ENCODE data around the gene MRPL55. TPM values are rescaled to one million over a fixed set of nuclear protein-coding genes. Genes with fewer than 3 reads are reported as not detected.
A peak's percentile ranks its signal among the peaks of the same experiment; 100 is the strongest.

Gene MRPL55
- total RNA-seq, 3 donors from 2014 or later (not counting 1 experiment from before 2014, with no cell fraction given): 50.0 to 70.6 (median 64.1) TPM

- H3K4me3 Mint-ChIP-seq: no peak overlapping the region
- TF ChIP-seq CTCF (IDR thresholded peaks at IDR 0.05): no peak
- no peaks in the 10 kb centered on the region for H3K36me3 ChIP-seq (ENCODE audit: control insufficient read depth, insufficient read depth, low read length)
- H3K9me3 ChIP-seq (ENCODE audit: control insufficient read depth, insufficient read depth, low read length): no peaks in the 10 kb centered on the region
- no peaks in the 10 kb centered on the region for H3K36me3 Mint-ChIP-seq
- H3K4me1 ChIP-seq (ENCODE audit: control insufficient read depth, insufficient read depth, low read length): no peaks in the 10 kb centered on the region
- H3K27me3 ChIP-seq (ENCODE audit: control insufficient read depth, insufficient read depth, low read length): no peaks in the 10 kb centered on the region
- intact Hi-C loops (cut with micrococcal nuclease): no loop called here
- DNase-seq (no peak), ATAC-seq (no peak)
- no peak overlapping the region for H3K27ac ChIP-seq (ENCODE audit: low read length)
- peaks cover 5 to 31% of the 10 kb centered on the region in 2 donors for H3K27me3 Mint-ChIP-seq (ENCODE audit: low read depth in 2 of 2)
- peaks cover 0 to 6% of the 10 kb centered on the region in 2 donors for H3K4me1 Mint-ChIP-seq
- no peak overlapping the region for H3K4me3 ChIP-seq (ENCODE audit: low read length)
- H3K9me3 Mint-ChIP-seq: no peaks in the 10 kb centered on the region
- H3K27ac Mint-ChIP-seq: no peak overlapping the region
- WGBS (ENCODE audit: insufficient coverage): no CpG with 5 or more reads among the region's 1 CpG
Measured at GRCh38 chr1:228122921-228123441, 13.9 kb upstream of the MRPL55 start.

GRCh38 chr1:228120857-228121489 is 11.9 kb upstream of the MRPL55 start:
- H3K4me3 Mint-ChIP-seq: no peak overlapping the region

DNA sequence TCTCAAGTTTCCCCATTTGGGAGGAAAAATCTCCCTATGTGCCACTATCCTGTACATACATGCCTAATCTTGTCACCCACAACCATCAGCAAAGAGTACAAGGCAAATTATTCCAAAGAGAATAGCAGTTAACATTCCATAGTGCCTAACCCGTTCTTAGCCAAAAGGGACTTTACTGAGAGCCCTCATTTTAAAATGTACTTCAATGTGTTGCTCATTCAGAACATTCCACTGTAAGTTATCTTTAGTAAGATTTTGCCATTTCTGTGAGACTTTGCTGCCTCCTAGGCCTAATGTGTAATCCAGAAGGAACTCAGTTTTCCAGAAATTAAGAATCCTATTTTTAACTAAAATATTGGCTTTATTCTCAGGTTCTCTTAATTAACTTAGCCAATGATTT is 11.3 kb upstream of the MRPL55 start:
- 100% methylated on average over 1 of the region's 1 CpG for WGBS (ENCODE audit: insufficient coverage)
- intact Hi-C loops (cut with micrococcal nuclease): no loop called here
- Mint-ChIP-seq H3K4me3 (no peak overlapping the region), H3K9me3 (no peaks in the 10 kb centered on the region), H3K27ac (peak overlapping the region in 1 of 2 donors; percentile 44), H3K4me1 (peaks cover 0 to 6% of the 10 kb centered on the region in 2 donors), H3K27me3 (ENCODE audit: low read depth in 2 of 2) (peaks cover 6 to 22% of the 10 kb centered on the region in 2 donors), H3K36me3 (no peaks in the 10 kb centered on the region)
- H3K27me3 ChIP-seq (ENCODE audit: control insufficient read depth, insufficient read depth, low read length): no peaks in the 10 kb centered on the region
- H3K27ac ChIP-seq (ENCODE audit: low read length): no peak overlapping the region
- DNase-seq (no peak), ATAC-seq (no peak)
- no peaks in the 10 kb centered on the region for H3K9me3 ChIP-seq (ENCODE audit: control insufficient read depth, insufficient read depth, low read length)
- H3K4me1 ChIP-seq (ENCODE audit: control insufficient read depth, insufficient read depth, low read length): no peaks in the 10 kb centered on the region
- no peaks in the 10 kb centered on the region for H3K36me3 ChIP-seq (ENCODE audit: control insufficient read depth, insufficient read depth, low read length)
- no peak overlapping the region for H3K4me3 ChIP-seq (ENCODE audit: low read length)
- TF ChIP-seq CTCF (IDR thresholded peaks at IDR 0.05): no peak

More at GRCh38 chr1:228120857-228121489, 11.9 kb upstream of the MRPL55 start:
- Mint-ChIP-seq H3K36me3 (no peaks in the 10 kb centered on the region), H3K4me1 (peaks cover 0 to 6% of the 10 kb centered on the region in 2 donors), H3K9me3 (no peaks in the 10 kb centered on the region), H3K27ac (peak overlapping the region in 1 of 2 donors; percentile 10), H3K27me3 (ENCODE audit: low read depth in 2 of 2) (peaks cover 6 to 22% of the 10 kb centered on the region in 2 donors)
- H3K36me3 ChIP-seq (ENCODE audit: control insufficient read depth, insufficient read depth, low read length): no peaks in the 10 kb centered on the region
- DNase-seq (no peak), ATAC-seq (peak in 2 of 3 donors; percentile 32 to 40)
- no peaks in the 10 kb centered on the region for H3K4me1 ChIP-seq (ENCODE audit: control insufficient read depth, insufficient read depth, low read length)
- no peak overlapping the region for H3K4me3 ChIP-seq (ENCODE audit: low read length)
- no peak overlapping the region for H3K27ac ChIP-seq (ENCODE audit: low read length)
- 41% methylated on average over 5 of the region's 5 CpGs for WGBS (ENCODE audit: insufficient coverage)
- H3K9me3 ChIP-seq (ENCODE audit: control insufficient read depth, insufficient read depth, low read length): no peaks in the 10 kb centered on the region
- no peaks in the 10 kb centered on the region for H3K27me3 ChIP-seq (ENCODE audit: control insufficient read depth, insufficient read depth, low read length)
- TF ChIP-seq CTCF (IDR thresholded peaks at IDR 0.05): no peak
- intact Hi-C loops (cut with micrococcal nuclease): no loop called here

Data from natural killer cell (primary cell).